Fibroblast of skin of abdomen (primary cell): ENCODE data around the gene SRGAP2C.
"Not testable (repeated sequence)": the region's sequence is repeated elsewhere in the genome, so short reads cannot be mapped to it uniquely, and the experiment has no call there.

Experiments used
- DNase-seq: peaks from one replicate; pipeline ENCODE4 v3.0.0-alpha.2; 2013

SRGAP2C gene

DNA sequence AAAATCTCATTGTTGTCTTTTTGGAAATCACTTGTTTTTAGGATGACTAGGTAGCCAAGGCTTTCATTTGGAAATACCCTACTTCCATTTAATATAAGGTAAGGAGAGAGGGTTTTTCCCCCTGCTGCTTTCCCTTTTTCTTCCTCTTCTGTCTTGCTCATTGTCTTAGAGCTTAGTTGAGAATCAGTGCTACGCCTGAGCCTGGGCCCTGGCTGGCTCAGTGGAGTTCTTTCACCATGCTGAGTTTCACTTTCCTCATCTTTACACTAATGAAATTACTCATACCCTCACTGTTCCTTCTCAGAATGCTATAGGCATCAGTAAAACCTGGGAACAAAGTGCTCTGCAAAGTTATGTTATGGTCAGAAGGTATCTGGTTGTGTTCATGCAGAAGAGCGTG, 154.8 kb downstream of the SRGAP2C start:
- not testable (repeated sequence) for DNase-seq

DNA sequence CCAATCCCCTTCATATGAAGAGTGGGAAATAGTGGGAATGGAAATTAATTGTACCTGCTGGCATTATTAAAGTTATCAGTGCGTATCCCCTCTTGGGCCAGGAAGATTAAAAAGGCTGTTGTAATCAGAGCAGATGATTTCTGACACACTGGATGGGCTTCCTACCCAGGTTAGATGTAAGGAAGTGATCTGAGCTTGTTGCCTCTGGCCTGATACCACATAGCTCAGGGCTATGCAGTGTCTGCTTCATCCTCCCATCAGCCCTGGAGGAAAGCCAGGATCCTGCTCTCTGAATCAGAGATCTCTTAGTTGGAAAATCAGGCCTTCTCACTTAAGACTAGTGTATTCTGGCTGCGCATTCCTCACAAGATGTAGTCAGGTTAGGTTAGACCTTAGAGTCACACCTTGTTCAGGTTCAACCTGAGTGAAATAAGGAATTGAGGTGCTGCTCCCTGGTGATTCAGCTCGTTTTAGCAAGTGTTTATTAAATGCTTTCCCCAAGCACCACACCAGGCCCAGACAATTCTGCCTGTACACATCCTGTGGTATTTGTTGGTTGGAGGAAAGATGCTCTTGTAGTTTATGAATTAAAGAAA, 158.6 kb downstream of the SRGAP2C start:
- DNase-seq, result peak; percentile 58

DNA sequence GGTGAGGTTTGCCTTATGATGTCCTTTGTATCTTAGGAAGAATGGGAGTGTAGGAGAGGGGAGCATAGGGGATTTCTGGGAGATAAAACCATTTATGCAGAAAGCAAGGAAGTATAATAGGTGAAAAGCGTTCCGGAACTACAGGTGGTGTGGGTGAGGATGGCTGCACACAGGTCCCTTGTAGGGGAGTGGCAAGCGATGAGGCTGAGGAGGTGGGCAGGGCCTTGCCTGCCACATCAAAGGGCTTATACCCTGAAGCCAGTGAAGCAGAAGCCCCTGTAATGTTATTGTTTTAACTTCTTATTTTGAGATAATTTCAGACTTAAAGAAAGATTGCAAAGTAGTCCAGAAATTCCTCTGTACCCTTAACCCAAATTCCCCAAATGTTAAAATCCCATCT, 159.6 kb downstream of the SRGAP2C start:
- DNase-seq, result not testable (repeated sequence)

DNA sequence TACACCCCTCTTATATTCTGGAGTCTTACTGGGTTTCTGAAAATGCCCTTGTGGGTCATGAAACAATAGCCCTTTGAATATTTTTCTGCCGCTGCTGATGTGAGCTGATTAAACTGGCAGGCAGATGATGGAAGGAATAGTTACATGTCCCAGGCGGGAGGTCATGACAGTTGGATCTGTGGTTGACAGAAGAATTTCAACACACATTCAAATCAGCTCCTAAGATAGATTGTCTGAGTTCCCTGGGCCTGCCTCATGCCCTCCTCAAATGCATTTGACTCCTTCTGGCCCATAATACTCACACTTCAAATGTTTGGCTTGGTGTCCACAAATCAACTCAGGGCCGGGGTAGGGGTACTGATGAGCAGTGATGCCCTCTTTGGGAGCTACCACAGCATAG, 161.9 kb downstream of the SRGAP2C start:
- DNase-seq, result not testable (repeated sequence)

DNA sequence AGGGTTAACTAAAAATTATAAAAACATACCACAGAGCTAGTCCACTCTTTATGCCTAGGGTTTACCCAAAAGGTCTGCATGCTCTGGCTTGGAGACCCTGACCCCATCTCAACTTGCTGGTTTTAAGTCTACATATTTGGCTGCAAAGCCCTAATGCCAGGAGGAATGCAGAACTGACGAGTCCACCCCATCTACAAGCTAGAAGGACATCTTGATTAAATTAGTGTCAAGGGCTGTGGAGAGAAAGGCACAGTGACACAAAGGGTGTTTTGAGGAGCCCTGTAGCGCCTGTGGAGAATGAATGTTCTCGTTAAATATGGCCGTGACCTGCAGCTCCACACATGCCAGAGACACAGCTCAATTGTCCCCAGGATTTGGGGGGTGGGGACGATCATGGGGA, 162.7 kb downstream of the SRGAP2C start:
- peak; percentile 41 for DNase-seq

DNA sequence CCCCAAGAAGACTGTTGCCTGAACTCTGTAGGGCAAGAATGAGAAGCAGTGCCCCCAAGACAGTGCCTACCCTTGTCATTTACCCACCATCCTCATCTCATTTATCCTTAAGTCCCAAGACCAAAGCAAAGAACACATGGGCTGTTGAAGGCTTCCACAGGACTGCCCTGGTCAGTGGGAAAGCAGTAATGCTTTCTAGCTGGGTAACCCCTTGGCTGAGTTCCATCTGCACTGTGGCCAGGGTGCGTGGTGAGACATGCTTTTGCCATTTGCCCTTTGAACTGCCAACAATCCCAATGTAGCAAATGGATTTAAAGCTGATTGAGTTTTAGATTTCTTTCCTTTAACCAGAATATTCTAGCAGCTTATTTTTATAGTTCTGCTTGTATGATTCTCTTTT, 163.3 kb downstream of the SRGAP2C start:
- not testable (repeated sequence) for DNase-seq

DNA sequence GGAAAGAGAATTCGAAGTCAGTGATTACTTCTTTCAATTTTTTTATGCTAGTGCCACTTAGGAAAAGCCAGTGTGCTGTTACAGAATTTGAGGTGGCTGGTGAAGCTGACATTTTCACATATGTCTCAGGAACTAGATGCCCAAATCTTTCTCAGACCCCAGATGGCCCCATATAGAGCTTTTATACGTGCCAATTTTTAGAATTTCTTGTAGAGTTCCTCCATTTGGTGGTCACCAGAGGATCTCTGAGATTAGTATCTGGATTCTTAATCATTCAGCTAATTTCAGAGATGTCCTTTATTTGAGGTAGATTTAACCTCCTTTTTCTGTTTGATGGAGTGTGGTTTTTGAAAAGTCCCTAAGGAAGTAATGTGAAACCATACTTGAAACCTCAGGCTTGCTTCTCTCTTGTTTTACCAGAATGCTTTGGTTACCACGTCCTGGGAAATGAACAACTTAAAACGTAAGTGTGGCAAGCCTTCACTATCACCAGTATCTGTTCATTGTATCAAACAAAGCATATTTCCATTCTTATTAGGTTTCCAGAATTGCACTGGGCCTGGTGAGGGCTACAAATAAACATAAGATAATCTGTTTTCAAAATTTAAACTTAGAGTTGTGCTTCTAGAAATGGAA, 164.7 kb downstream of the SRGAP2C start:
- not testable (repeated sequence) for DNase-seq

DNA sequence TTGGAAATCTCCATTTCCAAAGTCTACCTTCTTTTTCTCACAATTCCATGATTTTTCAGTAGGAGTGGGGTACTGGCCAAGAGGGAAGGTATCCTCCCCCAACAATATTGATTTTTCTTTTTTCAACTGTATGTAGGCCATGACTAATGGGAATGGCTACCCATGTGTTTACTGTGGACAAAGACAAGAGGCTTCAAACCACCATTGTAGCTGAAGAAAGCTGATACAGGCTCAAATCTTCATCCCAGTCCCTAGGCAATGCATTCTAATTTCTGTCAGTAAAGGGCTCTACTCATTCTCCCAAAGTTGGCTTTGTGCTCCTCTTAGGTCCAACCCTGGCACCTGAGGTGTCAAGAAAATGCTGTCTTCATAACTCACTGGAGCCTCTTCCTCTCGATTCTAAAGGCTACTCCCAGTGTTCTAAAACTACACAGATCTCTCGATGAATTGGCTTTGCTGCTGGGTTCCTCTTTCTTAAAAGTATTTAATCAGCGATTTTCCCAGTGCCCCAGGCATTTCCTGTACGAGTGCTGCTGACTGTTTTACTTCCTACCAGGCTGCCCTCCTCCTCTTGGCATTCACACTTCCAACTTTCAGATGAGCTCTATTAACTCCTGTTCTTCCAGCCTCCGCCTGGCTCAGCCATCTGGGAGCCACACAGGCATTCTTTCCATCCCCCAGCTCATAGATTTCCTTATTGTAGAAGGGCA, 171.1 kb downstream of the SRGAP2C start:
- not testable (repeated sequence) for DNase-seq

DNA sequence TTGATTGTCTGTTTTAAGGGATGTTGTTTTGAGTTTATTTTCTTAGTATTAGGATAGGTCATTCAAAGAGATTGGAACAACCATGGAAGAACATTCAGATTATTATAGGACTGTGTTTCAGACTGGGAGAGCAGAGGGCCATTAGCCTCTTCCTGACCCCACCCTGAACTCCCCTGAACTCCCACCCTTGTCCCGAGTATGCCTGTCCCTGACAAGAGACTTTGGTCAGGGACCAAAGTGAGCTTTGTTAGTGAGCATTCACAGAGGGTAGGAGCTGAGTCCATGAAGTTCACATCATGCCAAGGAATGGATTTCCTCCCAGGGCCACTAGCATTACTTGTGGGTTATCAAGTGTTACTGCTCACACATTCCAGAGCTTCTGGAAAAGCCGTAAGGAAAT, 172.0 kb downstream of the SRGAP2C start:
- not testable (repeated sequence) for DNase-seq

DNA sequence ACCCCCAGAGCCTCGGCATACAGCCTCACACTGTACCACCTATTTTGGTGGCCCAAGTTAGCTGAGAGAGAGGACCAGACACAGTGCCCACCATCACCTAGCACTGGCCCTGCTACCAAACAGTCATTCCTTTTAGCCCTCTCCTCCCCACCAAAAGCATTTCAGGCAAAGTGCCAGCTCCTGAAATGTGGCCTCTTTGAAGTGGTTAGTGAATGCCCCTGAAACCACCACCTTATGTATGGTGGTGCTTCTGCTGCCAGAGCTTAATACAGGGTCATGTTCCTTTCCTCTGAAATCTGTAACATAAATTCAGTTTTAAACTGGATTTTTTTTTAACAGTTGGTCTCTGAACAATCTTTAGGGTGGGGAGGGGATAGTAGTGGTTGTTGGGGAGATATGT, 175.8 kb downstream of the SRGAP2C start:
- DNase-seq, result not testable (repeated sequence)

DNA sequence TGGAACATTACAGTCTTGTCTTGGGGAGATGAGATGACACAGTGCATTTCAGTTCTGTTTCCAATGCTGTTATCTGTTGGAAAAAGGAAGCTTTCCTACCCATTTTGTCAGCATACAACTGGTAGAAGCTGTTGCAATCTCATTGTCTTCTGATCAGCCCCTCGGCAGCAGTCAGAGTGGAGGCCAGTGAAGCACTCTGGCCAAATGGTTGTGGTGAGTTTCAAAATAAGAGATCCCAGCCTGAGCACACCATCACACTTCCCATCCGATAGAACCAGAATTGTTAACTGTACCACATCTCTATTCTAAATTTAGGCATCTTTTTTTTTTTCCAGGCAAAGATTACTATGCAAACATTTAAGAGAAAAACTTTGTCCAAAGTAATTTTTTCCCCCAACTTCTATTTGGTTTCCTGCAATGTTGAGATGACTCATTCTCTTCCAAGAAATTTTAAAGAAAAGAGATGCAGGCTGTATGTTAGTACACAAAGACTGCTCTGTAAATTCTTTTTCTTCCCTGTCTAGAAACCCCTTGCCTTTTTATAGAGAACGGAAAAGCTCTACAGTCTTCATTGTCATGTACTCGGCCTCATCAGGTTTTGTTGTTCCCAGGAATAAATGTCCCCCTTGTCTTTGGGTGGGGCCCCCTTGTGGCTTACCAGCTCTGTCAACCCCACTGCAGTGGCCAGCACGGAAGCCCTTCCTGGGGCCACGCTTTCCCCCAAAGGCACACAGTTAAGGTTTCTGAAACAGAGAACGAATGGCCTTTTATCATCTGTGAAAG, 176.9 kb downstream of the SRGAP2C start:
- not testable (repeated sequence) for DNase-seq

DNA sequence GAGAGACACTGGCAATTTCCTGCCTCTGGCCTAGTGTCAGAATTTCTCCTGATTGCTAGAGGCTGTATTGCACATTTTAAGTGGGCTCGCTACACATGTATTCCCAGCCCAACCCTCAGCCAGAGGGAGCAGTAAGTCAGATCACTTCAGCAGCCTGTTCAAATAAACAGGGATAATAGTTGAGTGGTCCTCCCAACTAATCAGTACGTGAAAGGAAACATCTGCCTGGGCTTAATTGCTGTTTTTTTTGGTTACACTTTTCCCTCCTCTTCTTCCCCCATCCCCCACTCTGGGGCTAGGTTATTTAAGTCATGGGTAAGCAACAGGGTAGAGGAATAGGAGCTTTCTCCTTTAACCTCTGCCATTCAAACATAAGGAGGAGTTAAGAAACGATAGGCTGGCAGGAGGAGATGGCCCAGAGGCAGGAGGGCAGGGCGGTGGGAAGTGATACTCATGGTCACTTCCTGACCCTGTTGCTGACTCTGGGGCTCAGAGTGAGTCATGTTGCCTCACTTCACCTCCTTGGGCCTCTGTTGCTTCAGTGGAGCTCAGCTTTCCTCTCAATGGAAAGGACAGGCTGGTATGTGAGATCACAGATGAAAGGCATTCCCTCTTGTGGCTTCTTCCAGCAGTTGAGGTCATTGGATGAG, 177.6 kb downstream of the SRGAP2C start:
- DNase-seq, result not testable (repeated sequence)

DNA sequence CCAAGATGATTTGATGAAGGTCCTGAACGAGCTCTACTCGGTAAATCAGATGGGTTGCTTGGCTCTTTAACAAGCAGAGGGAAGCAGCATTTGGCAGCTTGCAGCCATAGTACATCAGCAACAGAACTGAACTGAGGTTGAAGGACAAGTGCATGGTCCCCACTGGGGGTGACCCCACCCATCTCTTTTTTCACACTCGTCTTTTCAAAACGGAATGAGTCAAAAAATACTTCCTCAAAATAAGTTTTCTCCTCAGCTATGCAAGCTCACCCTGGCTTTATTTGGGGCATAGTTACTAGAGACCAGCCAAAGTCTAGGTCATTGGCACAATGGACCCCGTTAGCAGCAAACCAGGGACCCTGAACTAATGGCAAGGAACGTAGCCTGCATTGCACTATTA, 180.5 kb downstream of the SRGAP2C start:
- DNase-seq, result not testable (repeated sequence)

DNA sequence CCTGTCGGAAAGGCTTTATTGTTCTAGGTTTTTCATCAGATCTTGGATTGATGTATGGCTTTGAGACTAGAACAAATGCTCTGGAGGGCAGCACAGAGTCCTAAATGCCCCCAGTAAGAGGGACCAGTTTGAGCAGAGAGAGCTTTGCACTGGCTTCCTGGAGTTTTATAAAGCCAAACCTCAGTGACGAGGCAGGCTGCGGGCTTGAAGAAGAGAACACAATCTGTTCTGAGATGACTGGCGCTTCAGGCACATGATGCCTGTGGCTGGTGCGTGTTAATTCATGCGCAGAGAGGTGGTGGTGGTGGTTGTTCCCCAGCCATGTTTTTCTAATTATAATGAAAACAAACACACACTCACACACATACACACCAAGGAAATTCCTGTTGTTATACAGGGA, 180.9 kb downstream of the SRGAP2C start:
- peak; percentile 27 for DNase-seq

DNA sequence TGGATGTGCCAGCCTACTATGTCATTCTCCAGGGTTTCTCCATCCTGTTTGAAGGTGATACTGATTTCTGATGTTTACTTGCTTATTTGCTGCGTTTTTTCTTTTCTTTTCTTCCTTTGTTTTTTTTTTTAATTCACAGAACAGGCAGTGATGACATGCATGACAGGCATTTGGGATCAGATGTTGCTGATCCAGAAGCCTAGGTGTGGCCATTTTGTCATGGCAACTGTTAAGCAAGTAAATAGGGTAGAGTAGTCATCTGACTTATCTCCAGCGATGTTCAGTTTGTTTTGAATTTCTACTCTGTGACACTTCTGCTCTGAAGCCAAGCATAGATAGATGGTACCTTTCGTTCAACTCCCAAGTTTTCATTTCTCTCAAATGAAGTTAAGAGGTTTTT, 181.4 kb downstream of the SRGAP2C start:
- not testable (repeated sequence) for DNase-seq

DNA sequence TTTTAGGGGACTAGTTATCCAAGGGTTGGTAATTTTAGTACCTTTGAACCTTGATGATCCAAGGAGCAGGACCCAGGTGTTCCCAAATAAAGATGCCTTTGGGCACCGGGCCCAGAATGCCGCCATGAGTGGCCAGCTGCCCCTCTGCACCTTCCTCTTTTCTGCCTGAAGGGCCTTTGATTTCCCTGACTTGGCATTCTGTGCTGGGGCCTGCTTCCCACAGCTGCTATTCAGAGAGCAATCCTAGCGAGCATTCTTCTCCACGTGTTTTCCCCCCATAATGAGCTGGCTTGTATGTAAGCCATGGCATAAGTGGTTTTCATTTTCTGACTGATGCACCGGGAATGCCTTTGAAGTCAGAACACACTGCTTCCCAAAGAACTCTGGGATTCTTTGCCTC, 184.1 kb downstream of the SRGAP2C start:
- not testable (repeated sequence) for DNase-seq

DNA sequence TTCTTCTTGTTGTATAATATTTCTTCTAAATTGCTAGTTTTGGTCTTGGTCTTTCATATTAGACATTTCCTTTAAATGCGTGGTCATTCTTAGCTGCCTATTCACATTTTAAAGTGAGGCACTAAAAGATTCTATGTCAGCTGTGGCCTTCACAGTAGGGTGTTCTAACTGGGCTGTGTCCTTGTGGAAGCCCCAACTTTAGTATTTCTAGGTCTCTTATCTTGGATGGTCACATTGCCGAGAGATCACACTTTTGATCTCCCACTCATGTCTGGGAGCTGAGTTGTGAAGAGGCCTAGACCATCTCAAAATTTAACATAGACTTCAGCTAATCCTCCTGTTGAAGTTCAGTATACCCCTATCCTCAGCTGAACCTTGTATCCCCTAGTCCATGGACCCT, 185.2 kb downstream of the SRGAP2C start:
- DNase-seq, result not testable (repeated sequence)

DNA sequence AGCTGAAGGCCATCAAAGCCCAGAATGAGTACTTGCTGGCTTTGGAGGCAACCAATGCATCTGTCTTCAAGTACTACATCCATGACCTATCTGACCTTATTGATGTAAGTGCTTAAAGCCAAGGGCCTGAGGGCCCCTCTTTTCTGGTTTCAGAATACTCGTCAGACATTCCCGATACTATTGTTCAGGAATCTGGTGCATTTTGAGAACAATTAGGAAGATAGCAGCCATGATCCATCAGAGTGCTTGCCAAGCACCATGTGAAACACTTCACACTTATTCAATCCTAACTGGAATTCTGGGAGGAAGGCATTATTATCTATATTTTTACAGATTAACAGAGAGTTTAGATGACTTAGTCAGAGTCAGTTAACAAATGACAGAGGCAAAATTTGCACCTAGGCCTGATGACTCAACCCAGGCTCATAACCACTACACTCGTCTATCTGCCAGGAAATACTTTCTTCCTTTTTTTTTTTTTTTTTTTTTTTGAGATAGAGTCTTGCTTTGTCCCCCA, 190.1 kb downstream of the SRGAP2C start:
- DNase-seq, result peak; percentile 50

DNA sequence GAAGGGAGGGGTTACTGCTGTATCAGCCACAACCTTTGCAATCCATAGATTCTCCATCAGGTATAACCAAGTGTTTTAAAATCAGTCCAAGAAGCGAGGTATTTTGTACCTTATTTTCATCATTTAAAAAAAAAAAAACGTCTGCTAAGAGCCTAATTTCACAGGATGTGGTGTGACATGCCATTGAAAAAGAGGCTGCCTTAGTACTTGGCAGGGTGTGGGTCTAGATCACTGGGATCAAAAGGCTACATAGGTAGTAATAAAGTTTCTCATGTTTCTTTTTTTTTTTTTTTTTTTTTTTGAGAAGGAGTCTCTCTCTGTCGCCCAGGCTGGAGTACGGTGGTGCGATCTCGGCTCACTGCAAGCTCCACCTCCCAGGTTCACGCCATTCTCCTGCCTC, 192.2 kb downstream of the SRGAP2C start:
- DNase-seq, result not testable (repeated sequence)

DNA sequence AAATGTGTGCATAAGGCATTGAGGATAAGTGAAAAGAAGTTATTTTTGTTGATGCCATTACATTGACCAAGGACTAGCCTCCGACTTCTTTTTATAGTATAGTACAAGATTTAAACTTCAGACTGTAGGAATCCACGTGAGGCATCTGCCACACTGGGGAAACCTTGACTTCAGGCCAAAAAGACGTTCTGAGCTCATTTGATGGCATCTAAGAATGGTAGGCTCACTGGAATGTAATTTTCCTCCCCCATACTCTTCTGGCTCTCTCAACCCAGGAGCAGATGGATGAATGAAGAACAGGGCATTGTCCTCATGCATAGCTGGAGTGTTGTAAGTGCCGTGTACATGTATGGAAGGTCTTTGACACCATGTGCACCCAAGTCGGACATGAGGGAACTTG, 194.0 kb downstream of the SRGAP2C start:
- peak; percentile 8 for DNase-seq

DNA sequence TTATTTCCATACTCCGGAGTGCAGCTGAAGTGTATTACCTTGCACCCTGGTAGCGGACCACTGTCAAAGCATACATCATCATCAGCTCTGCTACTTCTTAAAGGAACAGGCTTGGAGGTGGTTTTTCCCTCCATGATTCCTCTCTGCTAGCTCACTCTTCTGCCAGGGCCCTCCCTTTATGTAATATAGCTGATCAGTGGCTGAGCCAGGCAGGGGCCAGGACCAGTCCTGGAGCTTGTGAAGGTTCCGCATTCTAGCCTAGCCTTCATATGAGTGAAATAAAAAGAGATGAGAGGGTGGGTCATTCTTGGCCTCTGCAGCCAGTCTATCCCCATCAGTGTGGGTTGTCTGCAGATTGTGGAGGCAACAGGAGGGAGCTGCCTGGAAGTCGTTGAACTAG, 200.0 kb downstream of the SRGAP2C start:
- DNase-seq, result not testable (repeated sequence)

DNA sequence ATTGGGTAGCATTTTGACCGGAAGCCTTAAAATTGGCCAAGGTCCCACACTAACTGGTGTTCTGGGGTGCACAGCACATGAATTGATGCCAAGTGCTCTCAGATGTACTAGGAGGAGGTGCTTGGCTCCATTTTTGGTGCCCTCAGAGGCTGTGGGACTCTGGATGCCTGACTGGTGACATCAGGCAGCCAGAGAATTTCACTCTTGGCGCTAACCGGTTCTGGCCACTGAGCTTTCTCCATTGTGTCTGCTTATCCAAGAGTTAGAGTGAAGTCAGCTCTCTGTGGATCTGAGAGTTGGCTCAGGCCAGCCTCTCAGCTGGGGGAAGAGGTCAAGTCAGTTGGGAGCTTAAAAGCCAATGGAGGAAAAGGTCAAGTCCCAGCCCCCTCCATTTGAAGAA, 200.4 kb downstream of the SRGAP2C start:
- DNase-seq, result not testable (repeated sequence)
